RWPE2 (cell line): ENCODE data around the gene ALOX5.

ENCODE experiments used
- ATAC-seq: fragments of 200-7000 bp; cut with Tn5 transposase; 3 replicates; pipeline ENCODE4 v1.9.1; 2021; ENCODE audit warnings: low read depth
- DNase-seq: peaks from one replicate; pipeline ENCODE4 v3.0.0-alpha.2; 2020; ENCODE audit warnings: low spot score
- H3K27ac ChIP-seq: fragments of 450-650 bp; 2 replicates; pipeline ENCODE4 v1.5.1; 2017; ENCODE audit warnings: mild to moderate bottlenecking; ENCODE audit not compliant: poor library complexity, severe bottlenecking
- H3K27me3 ChIP-seq: fragments of 250-450 bp; sonication (Bioruptor Pico); 2 replicates; pipeline ENCODE4 v1.5.1; 2021; ENCODE audit warnings: mild to moderate bottlenecking, moderate library complexity; ENCODE audit not compliant: insufficient read depth, poor library complexity, severe bottlenecking
- H3K36me3 ChIP-seq: fragments of 250-450 bp; sonication (Bioruptor Pico); 2 replicates; pipeline ENCODE4 v1.5.1; 2020; ENCODE audit warnings: low read depth, mild to moderate bottlenecking, moderate library complexity
- H3K4me1 ChIP-seq: fragments of 250-450 bp; sonication (Bioruptor Pico); 2 replicates; pipeline ENCODE4 v1.5.1; 2021; ENCODE audit warnings: mild to moderate bottlenecking, moderate library complexity; ENCODE audit not compliant: insufficient read depth, poor library complexity, severe bottlenecking
- H3K4me3 ChIP-seq: fragments of 250-450 bp; sonication (Bioruptor Pico); 2 replicates; pipeline ENCODE4 v1.5.1; 2021; ENCODE audit warnings: mild to moderate bottlenecking, moderate library complexity; ENCODE audit not compliant: severe bottlenecking
- H3K9me3 ChIP-seq: fragments of 250-450 bp; sonication (Bioruptor Pico); 2 replicates; pipeline ENCODE4 v1.5.1; 2021; ENCODE audit warnings: mild to moderate bottlenecking, moderate library complexity; ENCODE audit not compliant: severe bottlenecking
- CTCF ChIP-seq: fragments of 450-650 bp; IDR thresholded peaks from one replicate; pipeline ENCODE4 v1.5.1; 2017; ENCODE audit warnings: mild to moderate bottlenecking, moderate library complexity; ENCODE audit not compliant: poor library complexity, severe bottlenecking

Gene ALOX5

DNA sequence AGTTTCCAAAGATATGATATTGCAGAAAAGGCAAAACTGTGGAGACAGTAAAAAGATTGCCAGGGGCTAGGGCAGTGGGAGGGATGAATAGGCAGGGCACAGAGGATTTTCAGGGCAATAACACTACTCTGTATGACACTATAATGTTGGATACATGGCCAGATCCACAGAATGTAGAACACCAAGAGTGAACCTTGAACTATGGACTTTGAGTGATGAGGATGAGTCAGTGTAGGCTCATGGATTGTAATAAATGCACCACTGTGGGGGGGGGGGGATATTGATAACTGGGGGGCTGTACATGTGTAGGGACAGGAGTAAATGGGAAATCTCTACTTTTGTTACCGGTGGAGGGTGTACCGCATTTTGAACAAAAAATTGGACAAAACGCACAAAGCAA lies 77.4 kb downstream of the ALOX5 start:
- DNase-seq: no peak
- Histone ChIP-seq H3K27me3 (no peaks in the 10 kb centered on the region), H3K27ac (no peak overlapping the region), H3K9me3 (no peaks in the 10 kb centered on the region), H3K4me3 (no peak overlapping the region), H3K4me1 (no peaks in the 10 kb centered on the region), H3K36me3 (no peaks in the 10 kb centered on the region)
- ATAC-seq: no peak
- TF ChIP-seq CTCF: no peak

DNA sequence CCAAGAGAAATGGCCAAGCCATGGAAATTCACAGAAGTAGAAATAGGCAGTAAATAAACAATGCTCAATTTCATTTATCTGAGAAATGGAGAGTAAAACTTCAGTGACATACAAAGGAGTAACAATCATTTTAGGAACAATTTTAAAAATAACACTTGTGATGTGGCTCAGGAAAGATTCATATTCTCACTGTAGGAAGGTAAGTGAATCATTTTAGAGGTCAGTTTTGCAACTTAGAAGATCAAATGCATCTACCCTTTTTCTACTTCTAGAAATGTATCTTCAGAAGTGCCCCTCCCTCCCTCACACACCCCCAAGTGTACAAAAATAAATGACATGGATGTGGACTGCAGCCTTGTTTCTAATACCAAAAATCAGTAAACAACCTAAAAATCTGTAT lies 78.3 kb downstream of the ALOX5 start:
- DNase-seq: no peak
- ATAC-seq: no peak

GRCh38 chr10:45452743-45453452 lies 78.9 kb downstream of the ALOX5 start:
- no peak for ATAC-seq
- H3K4me1 ChIP-seq: no peaks in the 10 kb centered on the region
- H3K36me3 ChIP-seq: no peaks in the 10 kb centered on the region
- TF ChIP-seq CTCF: no peak
- H3K27me3 ChIP-seq: no peaks in the 10 kb centered on the region
- H3K9me3 ChIP-seq: no peaks in the 10 kb centered on the region
- H3K27ac ChIP-seq: no peak overlapping the region
- no peak overlapping the region for H3K4me3 ChIP-seq
- no peak for DNase-seq

More for the DNA sequence above, 78.3 kb downstream of the ALOX5 start:
- Histone ChIP-seq H3K27ac (no peak overlapping the region), H3K27me3 (no peaks in the 10 kb centered on the region), H3K36me3 (no peaks in the 10 kb centered on the region), H3K4me1 (no peaks in the 10 kb centered on the region), H3K4me3 (no peak overlapping the region), H3K9me3 (no peaks in the 10 kb centered on the region)
- no peak for TF ChIP-seq CTCF

GRCh38 chr10:45453639-45454255 lies 79.7 kb downstream of the ALOX5 start:
- no peaks in the 10 kb centered on the region for H3K4me1 ChIP-seq
- no peak overlapping the region for H3K4me3 ChIP-seq
- no peaks in the 10 kb centered on the region for H3K27me3 ChIP-seq
- H3K27ac ChIP-seq: no peak overlapping the region
- ATAC-seq (no peak), DNase-seq (no peak)
- H3K9me3 ChIP-seq: no peaks in the 10 kb centered on the region
- TF ChIP-seq CTCF: no peak
- H3K36me3 ChIP-seq: no peaks in the 10 kb centered on the region

GRCh38 chr10:45454262-45454661 lies 80.2 kb downstream of the ALOX5 start:
- no peak for TF ChIP-seq CTCF
- no peak for DNase-seq
- Histone ChIP-seq H3K27me3 (no peaks in the 10 kb centered on the region), H3K36me3 (no peaks in the 10 kb centered on the region), H3K4me3 (no peak overlapping the region), H3K4me1 (no peaks in the 10 kb centered on the region), H3K27ac (no peak overlapping the region), H3K9me3 (no peaks in the 10 kb centered on the region)
- ATAC-seq: no peak
